ENCODE results near the gene ANXA10. TPM values are rescaled to one million over a fixed set of nuclear protein-coding genes. Genes with fewer than 3 reads are reported as not detected.

ANXA10 gene
- polyA plus RNA-seq, 1 donor, result 0.24 TPM

GRCh38 chr4:168153596-168154440 lies 61.5 kb downstream of the ANXA10 start:
- H3K9me3 ChIP-seq (ENCODE audit: control insufficient read depth, low read depth, low read length), result no peaks in the 10 kb centered on the region
- H3K27me3 ChIP-seq (ENCODE audit: control insufficient read depth, insufficient read depth, low read length), result no peaks in the 10 kb centered on the region
- H3K27ac ChIP-seq (ENCODE audit: low read length), result no peak overlapping the region
- H3K36me3 ChIP-seq (ENCODE audit: control insufficient read depth, insufficient read depth, low read length), result no peaks in the 10 kb centered on the region
- 14% methylated on average over 2 of the region's 10 CpGs for WGBS (ENCODE audit: insufficient coverage, low lambda C conversion rate)
- H3K4me3 ChIP-seq (ENCODE audit: low read length), result peak overlapping the region; percentile 15
- peak; percentile 64 to 76 for DNase-seq
- H3K4me1 ChIP-seq (ENCODE audit: control insufficient read depth, insufficient read depth, low read length), result no peaks in the 10 kb centered on the region

GRCh38 chr4:168154546-168155277 lies 62.4 kb downstream of the ANXA10 start:
- no peaks in the 10 kb centered on the region for H3K27me3 ChIP-seq (ENCODE audit: control insufficient read depth, insufficient read depth, low read length)
- H3K4me3 ChIP-seq (ENCODE audit: low read length), result no peak overlapping the region
- no peak for DNase-seq
- 85% methylated on average over 5 of the region's 6 CpGs for WGBS (ENCODE audit: insufficient coverage, low lambda C conversion rate)
- H3K27ac ChIP-seq (ENCODE audit: low read length), result no peak overlapping the region
- no peaks in the 10 kb centered on the region for H3K36me3 ChIP-seq (ENCODE audit: control insufficient read depth, insufficient read depth, low read length)
- no peaks in the 10 kb centered on the region for H3K4me1 ChIP-seq (ENCODE audit: control insufficient read depth, insufficient read depth, low read length)
- H3K9me3 ChIP-seq (ENCODE audit: control insufficient read depth, low read depth, low read length), result no peaks in the 10 kb centered on the region

GRCh38 chr4:168162604-168163003 lies 70.3 kb downstream of the ANXA10 start:
- DNase-seq, result no peak
- Histone ChIP-seq H3K4me1 (ENCODE audit: control insufficient read depth, insufficient read depth, low read length) (no peaks in the 10 kb centered on the region), H3K36me3 (ENCODE audit: control insufficient read depth, insufficient read depth, low read length) (no peaks in the 10 kb centered on the region), H3K27ac (ENCODE audit: low read length) (no peak overlapping the region), H3K9me3 (ENCODE audit: control insufficient read depth, low read depth, low read length) (no peaks in the 10 kb centered on the region), H3K27me3 (ENCODE audit: control insufficient read depth, insufficient read depth, low read length) (no peaks in the 10 kb centered on the region), H3K4me3 (ENCODE audit: low read length) (no peak overlapping the region)

- no peak for DNase-seq
- H3K36me3 ChIP-seq (ENCODE audit: control insufficient read depth, insufficient read depth, low read length), result no peaks in the 10 kb centered on the region
- no peaks in the 10 kb centered on the region for H3K9me3 ChIP-seq (ENCODE audit: control insufficient read depth, low read depth, low read length)
- WGBS (ENCODE audit: insufficient coverage, low lambda C conversion rate), result 100% methylated on average over 2 of the region's 2 CpGs
- H3K4me1 ChIP-seq (ENCODE audit: control insufficient read depth, insufficient read depth, low read length), result no peaks in the 10 kb centered on the region
- no peak overlapping the region for H3K27ac ChIP-seq (ENCODE audit: low read length)
- H3K4me3 ChIP-seq (ENCODE audit: low read length), result no peak overlapping the region
- no peaks in the 10 kb centered on the region for H3K27me3 ChIP-seq (ENCODE audit: control insufficient read depth, insufficient read depth, low read length)
Observed at GRCh38 chr4:168163106-168163505, 70.8 kb downstream of the ANXA10 start.

GRCh38 chr4:168164045-168164444 lies 71.7 kb downstream of the ANXA10 start:
- H3K4me3 ChIP-seq (ENCODE audit: low read length), result no peak overlapping the region
- no peaks in the 10 kb centered on the region for H3K36me3 ChIP-seq (ENCODE audit: control insufficient read depth, insufficient read depth, low read length)
- 80% methylated on average over 3 of the region's 3 CpGs for WGBS (ENCODE audit: insufficient coverage, low lambda C conversion rate)
- no peaks in the 10 kb centered on the region for H3K9me3 ChIP-seq (ENCODE audit: control insufficient read depth, low read depth, low read length)
- H3K27me3 ChIP-seq (ENCODE audit: control insufficient read depth, insufficient read depth, low read length), result no peaks in the 10 kb centered on the region
- no peak overlapping the region for H3K27ac ChIP-seq (ENCODE audit: low read length)
- no peaks in the 10 kb centered on the region for H3K4me1 ChIP-seq (ENCODE audit: control insufficient read depth, insufficient read depth, low read length)
- no peak for DNase-seq

GRCh38 chr4:168164915-168165548 lies 72.7 kb downstream of the ANXA10 start:
- Histone ChIP-seq H3K4me3 (ENCODE audit: low read length) (no peak overlapping the region), H3K36me3 (ENCODE audit: control insufficient read depth, insufficient read depth, low read length) (no peaks in the 10 kb centered on the region), H3K27ac (ENCODE audit: low read length) (no peak overlapping the region), H3K4me1 (ENCODE audit: control insufficient read depth, insufficient read depth, low read length) (no peaks in the 10 kb centered on the region), H3K9me3 (ENCODE audit: control insufficient read depth, low read depth, low read length) (no peaks in the 10 kb centered on the region), H3K27me3 (ENCODE audit: control insufficient read depth, insufficient read depth, low read length) (no peaks in the 10 kb centered on the region)
- no CpG with 5 or more reads among the region's 1 CpG for WGBS (ENCODE audit: insufficient coverage, low lambda C conversion rate)
- DNase-seq, result no peak

- WGBS (ENCODE audit: insufficient coverage, low lambda C conversion rate), result 70% methylated on average over 3 of the region's 6 CpGs
- peak in 1 of 2 donors; percentile 24 for DNase-seq
- H3K4me3 ChIP-seq (ENCODE audit: low read length), result no peak overlapping the region
- H3K4me1 ChIP-seq (ENCODE audit: control insufficient read depth, insufficient read depth, low read length), result no peaks in the 10 kb centered on the region
- H3K36me3 ChIP-seq (ENCODE audit: control insufficient read depth, insufficient read depth, low read length), result no peaks in the 10 kb centered on the region
- H3K27me3 ChIP-seq (ENCODE audit: control insufficient read depth, insufficient read depth, low read length), result no peaks in the 10 kb centered on the region
- no peak overlapping the region for H3K27ac ChIP-seq (ENCODE audit: low read length)
- H3K9me3 ChIP-seq (ENCODE audit: control insufficient read depth, low read depth, low read length), result no peaks in the 10 kb centered on the region
Observed at GRCh38 chr4:168167714-168168284, 75.5 kb downstream of the ANXA10 start.

GRCh38 chr4:168174308-168174707 lies 82.0 kb downstream of the ANXA10 start:
- 100% methylated on average over 1 of the region's 6 CpGs for WGBS (ENCODE audit: insufficient coverage, low lambda C conversion rate)
- H3K4me3 ChIP-seq (ENCODE audit: low read length), result no peak overlapping the region
- H3K4me1 ChIP-seq (ENCODE audit: control insufficient read depth, insufficient read depth, low read length), result peaks cover 4% of the 10 kb centered on the region
- no peak for DNase-seq
- H3K27me3 ChIP-seq (ENCODE audit: control insufficient read depth, insufficient read depth, low read length), result no peaks in the 10 kb centered on the region
- no peak overlapping the region for H3K27ac ChIP-seq (ENCODE audit: low read length)
- no peaks in the 10 kb centered on the region for H3K36me3 ChIP-seq (ENCODE audit: control insufficient read depth, insufficient read depth, low read length)
- no peaks in the 10 kb centered on the region for H3K9me3 ChIP-seq (ENCODE audit: control insufficient read depth, low read depth, low read length)

GRCh38 chr4:168177546-168178149 lies 85.3 kb downstream of the ANXA10 start:
- Histone ChIP-seq H3K36me3 (ENCODE audit: control insufficient read depth, insufficient read depth, low read length) (no peaks in the 10 kb centered on the region), H3K4me1 (ENCODE audit: control insufficient read depth, insufficient read depth, low read length) (peaks cover 4% of the 10 kb centered on the region), H3K9me3 (ENCODE audit: control insufficient read depth, low read depth, low read length) (no peaks in the 10 kb centered on the region), H3K4me3 (ENCODE audit: low read length) (no peak overlapping the region), H3K27ac (ENCODE audit: low read length) (no peak overlapping the region), H3K27me3 (ENCODE audit: control insufficient read depth, insufficient read depth, low read length) (no peaks in the 10 kb centered on the region)
- peak in 1 of 2 donors; percentile 52 for DNase-seq
- 28% methylated on average over 3 of the region's 5 CpGs for WGBS (ENCODE audit: insufficient coverage, low lambda C conversion rate)
